ENCODE measurements around the gene KCNQ5. TPM values are rescaled to one million over a fixed set of nuclear protein-coding genes. Genes with fewer than 3 reads are reported as not detected.

Gene KCNQ5
- total RNA-seq, 1 donor from 2014 or later: 2.1 TPM

GRCh38 chr6:72936766-72937559 is 315.1 kb downstream of the KCNQ5 start:
- Histone ChIP-seq H3K36me3 (ENCODE audit: control insufficient read depth, insufficient read depth, low read length) (no peaks in the 10 kb centered on the region), H3K27me3 (ENCODE audit: control insufficient read depth, insufficient read depth, low read length) (no peaks in the 10 kb centered on the region), H3K4me3 (ENCODE audit: low read depth, low read length) (no peak overlapping the region)
- FAIRE-seq (no peak), DNase-seq (ENCODE audit: low read depth) (no peak)
- TF ChIP-seq CTCF (IDR thresholded peaks at IDR 0.05; ENCODE audit: insufficient read depth, low read length, severe bottlenecking): no peak

- H3K4me3 ChIP-seq (ENCODE audit: low read depth, low read length): no peak overlapping the region
- no peak for DNase-seq (ENCODE audit: low read depth)
- no peak for FAIRE-seq
- no peak for TF ChIP-seq CTCF (IDR thresholded peaks at IDR 0.05; ENCODE audit: insufficient read depth, low read length, severe bottlenecking)
- H3K27me3 ChIP-seq (ENCODE audit: control insufficient read depth, insufficient read depth, low read length): no peaks in the 10 kb centered on the region
- H3K36me3 ChIP-seq (ENCODE audit: control insufficient read depth, insufficient read depth, low read length): no peaks in the 10 kb centered on the region
These were observed 316.2 kb downstream of the KCNQ5 start for GRCh38 chr6:72938104-72938503.

GRCh38 chr6:72939004-72939403 is 317.1 kb downstream of the KCNQ5 start:
- no peak for FAIRE-seq
- Histone ChIP-seq H3K36me3 (ENCODE audit: control insufficient read depth, insufficient read depth, low read length) (no peaks in the 10 kb centered on the region), H3K27me3 (ENCODE audit: control insufficient read depth, insufficient read depth, low read length) (no peaks in the 10 kb centered on the region), H3K4me3 (ENCODE audit: low read depth, low read length) (no peak overlapping the region)
- no peak for DNase-seq (ENCODE audit: low read depth)
- no peak for TF ChIP-seq CTCF (IDR thresholded peaks at IDR 0.05; ENCODE audit: insufficient read depth, low read length, severe bottlenecking)

- FAIRE-seq: no peak
- H3K36me3 ChIP-seq (ENCODE audit: control insufficient read depth, insufficient read depth, low read length): no peaks in the 10 kb centered on the region
- DNase-seq (ENCODE audit: low read depth): peak; percentile 87
- H3K4me3 ChIP-seq (ENCODE audit: low read depth, low read length): no peak overlapping the region
- TF ChIP-seq CTCF (IDR thresholded peaks at IDR 0.05; ENCODE audit: insufficient read depth, low read length, severe bottlenecking): no peak
- no peaks in the 10 kb centered on the region for H3K27me3 ChIP-seq (ENCODE audit: control insufficient read depth, insufficient read depth, low read length)
These were observed 318.4 kb downstream of the KCNQ5 start for GRCh38 chr6:72940265-72940664.

- DNase-seq (ENCODE audit: low read depth): no peak
- H3K4me3 ChIP-seq (ENCODE audit: low read depth, low read length): no peak overlapping the region
- no peaks in the 10 kb centered on the region for H3K27me3 ChIP-seq (ENCODE audit: control insufficient read depth, insufficient read depth, low read length)
- no peaks in the 10 kb centered on the region for H3K36me3 ChIP-seq (ENCODE audit: control insufficient read depth, insufficient read depth, low read length)
- TF ChIP-seq CTCF (IDR thresholded peaks at IDR 0.05; ENCODE audit: insufficient read depth, low read length, severe bottlenecking): no peak
- no peak for FAIRE-seq
These were observed 319.4 kb downstream of the KCNQ5 start for GRCh38 chr6:72941263-72941662.

- FAIRE-seq (no peak), DNase-seq (ENCODE audit: low read depth) (peak; percentile 57)
- Histone ChIP-seq H3K27me3 (ENCODE audit: control insufficient read depth, insufficient read depth, low read length) (no peaks in the 10 kb centered on the region), H3K36me3 (ENCODE audit: control insufficient read depth, insufficient read depth, low read length) (no peaks in the 10 kb centered on the region), H3K4me3 (ENCODE audit: low read depth, low read length) (no peak overlapping the region)
- no peak for TF ChIP-seq CTCF (IDR thresholded peaks at IDR 0.05; ENCODE audit: insufficient read depth, low read length, severe bottlenecking)
These were observed 319.9 kb downstream of the KCNQ5 start for GRCh38 chr6:72941751-72942150.

Data from bronchial epithelial cell (primary cell).